HCT116 (cell line): ENCODE data around the gene CSNK1E.

Experiments
- CTCF ChIP-seq, 3 experiments: fragments of 200-600 bp in 1 of 3; sonication (generic) in 1 of 3; IDR thresholded peaks in 2 of 3; conservative IDR thresholded peaks in 1 of 3; 2 replicates each; pipeline ENCODE4 v1.5.1; 2012 to 2017; ENCODE audit warnings: low read depth in 2 of 3, low read length in 2 of 3, antibody characterized with exemption in 1 of 3, borderline replicate concordance in 1 of 3, control low read depth in 1 of 3, mild to moderate bottlenecking in 1 of 3, mixed read lengths in 1 of 3, mixed run types in 1 of 3, moderate library complexity in 1 of 3; ENCODE audit not compliant: insufficient read depth in 1 of 3
- EZH2phosphoT487 ChIP-seq: fragments of 200-600 bp; IDR thresholded peaks from 2 replicates; pipeline ENCODE4 v1.6.1; 2018; ENCODE audit warnings: antibody characterized with exemption, borderline replicate concordance
- POLR2AphosphoS5 ChIP-seq: IDR thresholded peaks from 2 replicates; pipeline ENCODE4 v1.6.1; 2011; ENCODE audit warnings: mild to moderate bottlenecking, low read depth, low read length, moderate library complexity
- RAD21 ChIP-seq: IDR thresholded peaks from 2 replicates; pipeline ENCODE4 v1.6.1; 2012; ENCODE audit warnings: low read depth, mild to moderate bottlenecking
- ZBTB33 ChIP-seq: IDR thresholded peaks from 2 replicates; pipeline ENCODE4 v1.6.1; 2011; ENCODE audit warnings: mild to moderate bottlenecking, low read length, moderate library complexity; ENCODE audit not compliant: insufficient replicate concordance; ENCODE audit errors: extremely low read depth
- ZNF274 ChIP-seq: fragments of 200-500 bp; sonication (Bioruptor generic); IDR thresholded peaks from 2 replicates; pipeline ENCODE4 v1.6.1; 2014; ENCODE audit warnings: mild to moderate bottlenecking, low read depth, low read length, inconsistent platforms

GRCh38 chr22:38347181-38347943 is 30.1 kb upstream of the CSNK1E start:
- TF ChIP-seq POLR2AphosphoS5 (no peak), CTCF (IDR thresholded peaks at IDR 0.05 in 2 of 3, conservative IDR thresholded peaks at IDR 0.05 in 1 of 3; ENCODE audit: borderline replicate concordance in 1 of 3, insufficient read depth in 1 of 3, low read depth in 2 of 3, low read length in 2 of 3) (no peak), ZBTB33 (no peak), EZH2phosphoT487 (no peak), RAD21 (no peak), ZNF274 (no peak)
